Transverse colon (tissue), 4 donors: ENCODE measurements around the gene SCN2A. TPM values are rescaled to one million over a fixed set of nuclear protein-coding genes. Genes with fewer than 3 reads are reported as not detected.

Source experiments
- DNase-seq: peaks from one replicate; pipeline ENCODE4 v3.0.0-alpha.2; 2019
- H3K27ac ChIP-seq, 4 donors: fragments of 200-600 bp; sonication (generic); 2 replicates each; pipeline ENCODE4 v1.5.1; 2016 to 2018; ENCODE audit warnings: inconsistent platforms in 4 of 4
- H3K27me3 ChIP-seq: fragments of 200-600 bp; sonication (generic); 2 replicates; pipeline ENCODE4 v1.5.1; 2017; ENCODE audit warnings: inconsistent platforms
- H3K36me3 ChIP-seq, 4 donors: fragments of 200-600 bp; sonication (generic); 2 replicates each; pipeline ENCODE4 v1.5.1; 2017 to 2019; ENCODE audit warnings: inconsistent platforms in 4 of 4
- H3K4me1 ChIP-seq, 4 donors: fragments of 200-600 bp; sonication (generic); 2 replicates each; pipeline ENCODE4 v1.5.1; 2017 to 2020; ENCODE audit warnings: inconsistent platforms in 4 of 4
- H3K4me3 ChIP-seq, 4 donors: fragments of 200-600 bp; sonication (generic); 1 replicate in 1 of 4; 2 replicates in 3 of 4; pipeline versions ENCODE4 v1.5.1 to v1.6.1; 2017 to 2019; ENCODE audit warnings: inconsistent platforms in 4 of 4
- H3K9me3 ChIP-seq, 2 donors: fragments of 200-600 bp; sonication (generic); 2 replicates each; pipeline ENCODE4 v1.5.1; 2017 to 2019; ENCODE audit warnings: inconsistent platforms in 2 of 2
- CTCF ChIP-seq, 5 experiments: fragments of 200-600 bp in 3 of 5; fragments of 450-650 bp in 2 of 5; sonication (generic) in 3 of 5; IDR thresholded peaks; 1 replicate in 2 of 5; 2 replicates in 3 of 5; pipeline ENCODE4 v1.5.1; 2016 to 2017; ENCODE audit warnings: antibody characterized with exemption in 5 of 5, inconsistent platforms in 3 of 5, mild to moderate bottlenecking in 2 of 5, moderate library complexity in 1 of 5
- EP300 ChIP-seq: sonication (generic); formaldehyde crosslinking; IDR thresholded peaks from one replicate; pipeline ENCODE4 v1.6.1; 2017; ENCODE audit warnings: antibody characterized with exemption, low read depth
- POLR2A ChIP-seq: fragments of 450-650 bp; IDR thresholded peaks from one replicate; pipeline ENCODE4 v1.6.1; 2016; ENCODE audit warnings: antibody characterized with exemption, mild to moderate bottlenecking, moderate library complexity
- POLR2AphosphoS5 ChIP-seq, 3 donors: sonication (generic); formaldehyde crosslinking; IDR thresholded peaks; one replicate each; pipeline ENCODE4 v1.6.1; 2016; ENCODE audit warnings: antibody characterized with exemption in 3 of 3
- WGBS, 2 donors: methylation state at CpG; one replicate each; pipeline ENCODE4 v1.1.5; 2018; ENCODE audit warnings: low coverage in 1 of 2; 5-methylcytosine and 5-hydroxymethylcytosine counted together
- in situ Hi-C, 4 donors: fragments of 200-750 bp; cut with MboI; loops; one replicate each; pipeline versions ENCODE4 v1.15.0 to v1.15.1; 2017; ENCODE audit warnings: low sequenced_read_pairs in 3 of 4, low pct_ligation_motif_present in 1 of 4, low pct_unique_long_range_greater_than_20kb in 1 of 4
- intact Hi-C: fragments of 100-400 bp; cut with DNase I; formaldehyde crosslinking; loops from one replicate; pipeline ENCODE4 v1.15.1; 2023; ENCODE audit warnings: low total_unique reads
- total RNA-seq, 4 donors: library from RNA; depleted of rRNA; stranded (reverse); fragments of >200 nt; gene quantifications; one replicate each; pipeline ENCODE4 v1.1.0, GENCODE V29; 2016

The SCN2A gene
- total RNA-seq, 4 donors from 2014 or later: 0.14 to 0.32 TPM; not detected in 2

DNA sequence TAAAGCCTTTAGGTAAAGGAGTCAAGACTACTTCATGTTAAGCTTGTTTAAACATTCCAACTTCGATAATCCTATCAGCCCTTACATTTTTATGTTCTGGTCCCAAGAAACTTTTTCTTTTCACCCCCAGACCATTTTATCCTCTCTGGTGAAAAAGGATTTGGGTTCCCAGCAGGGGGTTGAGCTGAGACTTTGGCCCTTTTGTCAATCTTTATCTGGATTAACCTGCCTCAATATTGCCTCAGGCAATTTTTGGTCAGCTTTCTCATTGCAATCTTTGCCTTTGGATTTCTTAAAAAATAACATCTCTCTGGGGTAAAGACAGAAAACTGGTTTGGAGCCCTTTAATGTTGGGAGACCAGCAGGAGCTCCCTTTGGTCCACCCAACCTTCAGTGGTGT, 196.4 kb downstream of the SCN2A start:
- Histone ChIP-seq H3K27me3 (no peaks in the 10 kb centered on the region), H3K36me3 (no peaks in the 10 kb centered on the region), H3K27ac (no peak overlapping the region), H3K9me3 (no peaks in the 10 kb centered on the region), H3K4me3 (no peak overlapping the region), H3K4me1 (no peaks in the 10 kb centered on the region)
- WGBS, 2 donors: 32% methylated on average over 1 of the region's 1 CpG; no CpG with 5 or more reads in 1 of the 2 donors
- TF ChIP-seq POLR2A: no peak
- TF ChIP-seq EP300: no peak
- no peak for TF ChIP-seq POLR2AphosphoS5 (IDR thresholded peaks at IDR 0.05)
- TF ChIP-seq CTCF (IDR thresholded peaks at IDR 0.05): no peak
- intact Hi-C loops: no loop called here
- DNase-seq: no peak
- in situ Hi-C loops: no loop called here

DNA sequence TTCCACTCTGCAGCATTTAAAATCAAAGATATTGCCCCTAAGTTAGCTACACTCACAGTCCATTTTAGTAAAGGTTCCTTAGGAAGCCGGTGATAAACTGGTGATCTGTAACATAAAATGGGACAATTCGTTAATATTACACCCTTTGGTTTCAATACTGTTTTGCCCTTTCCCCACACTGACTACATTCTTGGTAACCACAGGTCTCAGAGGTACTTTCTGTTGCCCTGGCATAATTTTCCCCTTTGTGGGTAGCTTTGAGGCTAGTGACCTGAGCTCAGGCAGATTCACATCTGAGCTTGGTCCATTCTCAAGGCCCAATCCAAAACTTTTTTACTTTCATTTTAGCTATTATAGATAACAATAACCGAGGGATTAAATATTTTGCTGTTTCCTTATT, 197.3 kb downstream of the SCN2A start:
- TF ChIP-seq EP300 (no peak), POLR2AphosphoS5 (IDR thresholded peaks at IDR 0.05) (no peak), POLR2A (no peak), CTCF (IDR thresholded peaks at IDR 0.05) (no peak)
- Histone ChIP-seq H3K27ac (no peak overlapping the region), H3K27me3 (no peaks in the 10 kb centered on the region), H3K4me1 (no peaks in the 10 kb centered on the region), H3K9me3 (no peaks in the 10 kb centered on the region), H3K4me3 (no peak overlapping the region), H3K36me3 (no peaks in the 10 kb centered on the region)
- 78 to 79% methylated on average over 2 to 3 of the region's 3 CpGs for WGBS, 2 donors
- in situ Hi-C loops (no loop called here), intact Hi-C loops (no loop called here)
- DNase-seq: no peak

- WGBS, 2 donors: 10 to 16% methylated on average over 1 of the region's 1 CpG
- intact Hi-C loops: no loop called here
- Histone ChIP-seq H3K9me3 (no peaks in the 10 kb centered on the region), H3K36me3 (no peaks in the 10 kb centered on the region), H3K27me3 (no peaks in the 10 kb centered on the region), H3K27ac (no peak overlapping the region), H3K4me3 (no peak overlapping the region), H3K4me1 (no peaks in the 10 kb centered on the region)
- no peak for DNase-seq
- in situ Hi-C loops: no loop called here
- no peak for TF ChIP-seq POLR2AphosphoS5 (IDR thresholded peaks at IDR 0.05)
- TF ChIP-seq CTCF (IDR thresholded peaks at IDR 0.05): no peak
- no peak for TF ChIP-seq EP300
- no peak for TF ChIP-seq POLR2A
Observed at GRCh38 chr2:165440367-165440766, 201.2 kb downstream of the SCN2A start.

Other genes with a start within 250 kb of the SCN2A start
- gene SCN3A, start 35.4 kb upstream of the SCN2A start, total RNA-seq: 1 to 10 TPM in 2 of 4 donors, under 1 TPM in 2; 0.60 to 2.5 (median 1.4) TPM
- 10 to 100 TPM in 1 of 4 donors, 1 to 10 TPM in 2, under 1 TPM in 1; 0.37 to 11.1 (median 3.2) TPM for gene CSRNP3, start 230.3 kb downstream of the SCN2A start, total RNA-seq